DND-41 (cell line): ENCODE results near the gene STARD13.

ENCODE experiments used
- ATAC-seq: fragments of 200-7000 bp; cut with Tn5 transposase; 3 replicates; pipeline ENCODE4 v1.9.1; 2021; ENCODE audit warnings: low read depth; ENCODE audit not compliant: insufficient read depth
- DNase-seq: peaks from one replicate; pipeline ENCODE4 v3.0.0-alpha.2; 2020
- H2AFZ ChIP-seq: 2 replicates; pipeline ENCODE4 v1.6.0; 2012; ENCODE audit warnings: low read depth, low read length
- H3K27ac ChIP-seq: 2 replicates; pipeline ENCODE4 v1.5.1; 2012; ENCODE audit warnings: low read length, inconsistent platforms
- H3K27me3 ChIP-seq: fragments of 200-600 bp; sonication (generic); 2 replicates; pipeline ENCODE4 v1.6.0; 2012; ENCODE audit warnings: low read length, mild to moderate bottlenecking, inconsistent platforms; ENCODE audit not compliant: insufficient read depth, poor library complexity
- H3K36me3 ChIP-seq: 2 replicates; pipeline ENCODE4 v1.5.1; 2012; ENCODE audit warnings: low read length, inconsistent platforms; ENCODE audit not compliant: insufficient read depth
- H3K4me1 ChIP-seq: 2 replicates; pipeline ENCODE4 v1.5.1; 2012; ENCODE audit warnings: mild to moderate bottlenecking, low read length; ENCODE audit not compliant: insufficient read depth
- H3K4me2 ChIP-seq: 2 replicates; pipeline ENCODE4 v1.6.0; 2012; ENCODE audit warnings: mild to moderate bottlenecking, moderate library complexity, low read length, inconsistent platforms; ENCODE audit not compliant: insufficient read depth
- H3K4me3 ChIP-seq, 2 experiments: fragments of 200-600 bp in 1 of 2; shearing (Covaris generic) in 1 of 2; 2 replicates each; pipeline ENCODE4 v1.5.1; 2012 to 2016; ENCODE audit warnings: inconsistent platforms in 2 of 2, low read length in 2 of 2, mild to moderate bottlenecking in 2 of 2, low read depth in 1 of 2, moderate library complexity in 1 of 2
- H3K79me2 ChIP-seq: 2 replicates; pipeline ENCODE4 v1.6.0; 2012; ENCODE audit warnings: low read length, inconsistent platforms; ENCODE audit not compliant: insufficient read depth
- H3K9ac ChIP-seq: 2 replicates; pipeline ENCODE4 v1.6.0; 2012; ENCODE audit warnings: low read depth, mild to moderate bottlenecking, inconsistent platforms, low read length, moderate library complexity
- H3K9me3 ChIP-seq: 2 replicates; pipeline ENCODE4 v1.5.1; 2012; ENCODE audit warnings: low read length, moderate library complexity, mild to moderate bottlenecking, inconsistent platforms; ENCODE audit not compliant: insufficient read depth, severe bottlenecking
- H4K20me1 ChIP-seq: 2 replicates; pipeline ENCODE4 v1.6.0; 2012; ENCODE audit warnings: low read length; ENCODE audit not compliant: insufficient read depth
- EZH2 ChIP-seq: IDR thresholded peaks from 3 replicates; pipeline ENCODE4 v1.6.1; 2012; ENCODE audit warnings: borderline replicate concordance, low read depth, mild to moderate bottlenecking, moderate library complexity, low read length, inconsistent platforms; ENCODE audit not compliant: severe bottlenecking
- TF ChIP-seq, protein P1 (sequence below): IDR thresholded peaks from 2 replicates; pipeline ENCODE4 v1.5.1; 2012; ENCODE audit warnings: borderline replicate concordance, low read length, moderate library complexity, mild to moderate bottlenecking; ENCODE audit not compliant: poor library complexity, severe bottlenecking; ENCODE audit errors: extremely low read depth

STARD13 gene

DNA sequence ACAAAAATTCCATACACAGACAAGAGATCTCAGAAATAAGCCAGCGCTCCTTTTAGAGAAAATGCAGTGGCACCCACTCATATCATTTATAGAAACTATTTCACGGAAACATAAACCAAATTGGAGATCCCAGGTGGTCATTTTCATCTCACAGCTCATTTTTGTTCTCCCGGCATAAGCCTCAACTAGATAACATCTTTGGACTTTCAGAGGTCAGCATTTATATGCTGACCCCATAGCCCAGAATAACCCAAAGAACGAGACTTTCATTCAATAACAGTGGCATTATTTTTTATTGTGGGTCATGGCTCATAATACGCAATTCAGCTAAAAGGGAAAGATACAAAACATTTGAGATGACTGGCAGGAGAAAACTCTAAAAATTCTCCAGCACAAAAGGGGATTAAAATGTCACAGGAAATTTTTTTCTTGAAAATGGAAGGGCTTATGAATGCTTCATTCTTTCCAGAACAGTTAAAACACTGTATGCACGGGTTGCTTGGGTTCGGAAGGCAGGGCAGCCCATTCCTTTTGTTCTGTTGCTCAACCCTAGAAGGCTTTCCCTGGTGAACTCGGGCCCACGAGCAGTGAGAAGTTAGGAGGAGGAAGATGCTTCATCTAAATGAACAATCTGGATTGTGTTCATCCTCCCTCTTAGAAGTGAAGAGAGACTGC lies 24.0 kb downstream of the STARD13 start:
- no peaks in the 10 kb centered on the region for H3K36me3 ChIP-seq
- ATAC-seq (no peak), DNase-seq (no peak)
- TF ChIP-seq, protein P1, sequence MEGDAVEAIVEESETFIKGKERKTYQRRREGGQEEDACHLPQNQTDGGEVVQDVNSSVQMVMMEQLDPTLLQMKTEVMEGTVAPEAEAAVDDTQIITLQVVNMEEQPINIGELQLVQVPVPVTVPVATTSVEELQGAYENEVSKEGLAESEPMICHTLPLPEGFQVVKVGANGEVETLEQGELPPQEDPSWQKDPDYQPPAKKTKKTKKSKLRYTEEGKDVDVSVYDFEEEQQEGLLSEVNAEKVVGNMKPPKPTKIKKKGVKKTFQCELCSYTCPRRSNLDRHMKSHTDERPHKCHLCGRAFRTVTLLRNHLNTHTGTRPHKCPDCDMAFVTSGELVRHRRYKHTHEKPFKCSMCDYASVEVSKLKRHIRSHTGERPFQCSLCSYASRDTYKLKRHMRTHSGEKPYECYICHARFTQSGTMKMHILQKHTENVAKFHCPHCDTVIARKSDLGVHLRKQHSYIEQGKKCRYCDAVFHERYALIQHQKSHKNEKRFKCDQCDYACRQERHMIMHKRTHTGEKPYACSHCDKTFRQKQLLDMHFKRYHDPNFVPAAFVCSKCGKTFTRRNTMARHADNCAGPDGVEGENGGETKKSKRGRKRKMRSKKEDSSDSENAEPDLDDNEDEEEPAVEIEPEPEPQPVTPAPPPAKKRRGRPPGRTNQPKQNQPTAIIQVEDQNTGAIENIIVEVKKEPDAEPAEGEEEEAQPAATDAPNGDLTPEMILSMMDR: no peak
- TF ChIP-seq EZH2: no peak
- H3K79me2 ChIP-seq: no peaks in the 10 kb centered on the region
- no peaks in the 10 kb centered on the region for H3K9me3 ChIP-seq
- no peaks in the 10 kb centered on the region for H4K20me1 ChIP-seq
- H2AFZ ChIP-seq: no peak overlapping the region
- H3K27me3 ChIP-seq: no peaks in the 10 kb centered on the region
- H3K27ac ChIP-seq: no peak overlapping the region
- no peak overlapping the region for H3K4me2 ChIP-seq
- H3K9ac ChIP-seq: no peak overlapping the region
- H3K4me3 ChIP-seq: no peak overlapping the region
- no peaks in the 10 kb centered on the region for H3K4me1 ChIP-seq

DNA sequence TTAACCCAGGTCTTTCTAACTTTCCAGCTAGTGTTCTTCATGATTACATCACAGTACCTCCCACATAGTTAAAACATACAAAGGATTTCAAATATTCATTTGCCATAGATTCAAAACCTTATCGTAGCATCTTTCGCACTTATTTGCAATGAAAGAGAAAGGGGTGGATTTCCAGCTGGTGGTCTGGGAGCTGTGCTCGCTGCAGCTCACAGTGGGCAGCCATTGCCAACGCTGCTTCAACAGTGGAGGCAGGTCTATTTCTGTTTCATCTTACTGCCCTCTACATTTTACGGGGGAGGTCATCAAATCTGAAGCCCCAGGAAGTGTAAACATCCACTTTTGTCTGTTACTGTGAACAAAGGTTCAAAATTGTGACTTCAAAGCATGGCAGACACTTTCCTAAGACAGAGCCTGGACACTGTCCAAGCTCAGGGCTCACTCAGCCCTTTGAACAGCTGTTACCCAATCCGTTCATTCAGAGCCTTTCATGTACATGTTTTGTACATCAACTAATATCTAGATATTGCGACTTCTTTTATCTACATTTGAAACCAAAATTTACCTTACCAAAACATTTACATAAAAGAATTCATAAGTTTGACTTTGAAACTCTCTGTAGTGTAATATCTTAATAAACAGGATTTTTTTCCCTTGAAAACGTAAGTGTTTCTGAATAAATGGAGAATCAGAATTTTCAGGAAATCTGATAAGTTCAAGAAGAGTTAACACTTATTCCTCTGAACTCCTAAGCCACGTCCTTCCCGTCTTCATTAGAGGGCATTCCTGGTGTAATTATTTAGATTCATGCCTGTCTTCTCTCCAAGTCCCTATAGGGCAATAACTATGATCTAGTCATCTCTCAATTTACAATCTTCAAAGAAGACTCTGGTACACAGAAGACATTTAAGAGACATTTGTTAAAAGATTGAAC lies 25.1 kb downstream of the STARD13 start:
- H3K27ac ChIP-seq: no peak overlapping the region
- DNase-seq (no peak), ATAC-seq (no peak)
- H3K79me2 ChIP-seq: no peaks in the 10 kb centered on the region
- H3K27me3 ChIP-seq: no peaks in the 10 kb centered on the region
- no peak overlapping the region for H2AFZ ChIP-seq
- no peaks in the 10 kb centered on the region for H3K4me1 ChIP-seq
- no peaks in the 10 kb centered on the region for H4K20me1 ChIP-seq
- TF ChIP-seq, protein P1: no peak
- no peak for TF ChIP-seq EZH2
- no peak overlapping the region for H3K4me3 ChIP-seq
- no peaks in the 10 kb centered on the region for H3K9me3 ChIP-seq
- no peak overlapping the region for H3K9ac ChIP-seq
- H3K4me2 ChIP-seq: no peak overlapping the region
- no peaks in the 10 kb centered on the region for H3K36me3 ChIP-seq

DNA sequence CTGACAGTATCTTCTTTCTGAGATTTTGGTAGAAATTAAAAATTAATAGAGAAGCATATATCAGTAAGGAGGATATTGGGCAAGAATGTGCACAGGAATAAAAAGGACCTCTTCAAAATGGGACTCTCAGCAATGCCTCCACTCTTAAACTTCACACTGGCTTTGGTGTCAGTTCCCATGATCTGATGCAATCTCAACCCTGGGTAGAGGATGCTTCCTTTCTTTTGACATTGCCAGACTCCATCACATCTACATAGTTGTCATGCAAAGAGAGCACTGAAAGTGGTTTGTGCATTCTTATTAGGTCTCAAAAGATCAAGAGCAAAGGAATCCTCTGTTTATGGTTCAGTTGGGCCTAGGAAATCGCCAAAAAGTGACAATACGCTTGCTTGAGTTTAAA lies 26.3 kb downstream of the STARD13 start:
- H3K79me2 ChIP-seq: no peaks in the 10 kb centered on the region
- H3K9ac ChIP-seq: no peak overlapping the region
- no peak for ATAC-seq
- no peak overlapping the region for H3K27ac ChIP-seq
- H2AFZ ChIP-seq: no peak overlapping the region
- H4K20me1 ChIP-seq: no peaks in the 10 kb centered on the region
- no peak for DNase-seq
- no peaks in the 10 kb centered on the region for H3K36me3 ChIP-seq
- H3K4me2 ChIP-seq: no peak overlapping the region
- H3K27me3 ChIP-seq: no peaks in the 10 kb centered on the region
- H3K4me3 ChIP-seq: no peak overlapping the region
- no peaks in the 10 kb centered on the region for H3K4me1 ChIP-seq
- no peaks in the 10 kb centered on the region for H3K9me3 ChIP-seq
- TF ChIP-seq, protein P1: no peak
- no peak for TF ChIP-seq EZH2
